OCI-LY1 (cell line): ENCODE results near the gene ANKS3.

Experiments used
- CTCF ChIP-seq: fragments of 200-600 bp; sonication (generic), shearing (Covaris generic); IDR thresholded peaks from 2 replicates; pipeline ENCODE4 v1.5.1; 2017; ENCODE audit warnings: mild to moderate bottlenecking, antibody characterized with exemption, low read length, moderate library complexity, mixed read lengths
- EZH2 ChIP-seq: fragments of 200-600 bp; sonication (generic), shearing (Covaris generic); IDR thresholded peaks from 2 replicates; pipeline ENCODE4 v1.8.0; 2017; ENCODE audit warnings: borderline replicate concordance, mixed run types, mild to moderate bottlenecking, antibody characterized with exemption, low read length, moderate library complexity, mixed read lengths

GRCh38 chr16:4676831-4677230 is 57.2 kb downstream of the ANKS3 start:
- TF ChIP-seq CTCF, result no peak
- no peak for TF ChIP-seq EZH2
